22Rv1 (cell line): ENCODE results near the gene SLC6A20.

Experiments
- ZFX ChIP-seq: fragments of 450-650 bp; IDR thresholded peaks from 2 replicates; pipeline ENCODE4 v1.6.1; 2017; ENCODE audit warnings: antibody characterized with exemption, borderline replicate concordance
- TF ChIP-seq, protein P1 (sequence below): fragments of 450-650 bp; IDR thresholded peaks from 2 replicates; pipeline ENCODE4 v1.5.1; 2017; ENCODE audit warnings: mild to moderate bottlenecking

DNA sequence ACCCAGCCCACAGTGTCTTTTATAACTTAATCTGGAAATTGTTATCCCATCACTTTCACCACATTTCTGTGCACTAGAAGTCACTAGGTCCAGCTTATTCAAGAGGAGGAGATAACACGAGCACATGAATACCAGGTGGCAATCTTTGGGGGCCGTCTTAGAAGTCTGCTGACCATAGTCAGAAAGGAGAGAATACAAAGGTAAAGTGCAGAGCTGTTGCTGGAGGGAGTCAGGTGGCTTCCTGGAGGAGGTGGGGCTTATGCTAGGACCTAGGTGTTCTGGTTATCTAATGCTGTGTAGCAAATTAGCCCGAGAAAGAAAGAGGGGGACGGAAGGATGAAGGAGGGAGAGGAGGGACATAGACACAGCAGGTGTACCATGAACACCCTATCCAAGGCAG lies 46.5 kb downstream of the SLC6A20 start:
- TF ChIP-seq ZFX, result no peak
- TF ChIP-seq, protein P1, sequence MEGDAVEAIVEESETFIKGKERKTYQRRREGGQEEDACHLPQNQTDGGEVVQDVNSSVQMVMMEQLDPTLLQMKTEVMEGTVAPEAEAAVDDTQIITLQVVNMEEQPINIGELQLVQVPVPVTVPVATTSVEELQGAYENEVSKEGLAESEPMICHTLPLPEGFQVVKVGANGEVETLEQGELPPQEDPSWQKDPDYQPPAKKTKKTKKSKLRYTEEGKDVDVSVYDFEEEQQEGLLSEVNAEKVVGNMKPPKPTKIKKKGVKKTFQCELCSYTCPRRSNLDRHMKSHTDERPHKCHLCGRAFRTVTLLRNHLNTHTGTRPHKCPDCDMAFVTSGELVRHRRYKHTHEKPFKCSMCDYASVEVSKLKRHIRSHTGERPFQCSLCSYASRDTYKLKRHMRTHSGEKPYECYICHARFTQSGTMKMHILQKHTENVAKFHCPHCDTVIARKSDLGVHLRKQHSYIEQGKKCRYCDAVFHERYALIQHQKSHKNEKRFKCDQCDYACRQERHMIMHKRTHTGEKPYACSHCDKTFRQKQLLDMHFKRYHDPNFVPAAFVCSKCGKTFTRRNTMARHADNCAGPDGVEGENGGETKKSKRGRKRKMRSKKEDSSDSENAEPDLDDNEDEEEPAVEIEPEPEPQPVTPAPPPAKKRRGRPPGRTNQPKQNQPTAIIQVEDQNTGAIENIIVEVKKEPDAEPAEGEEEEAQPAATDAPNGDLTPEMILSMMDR, result no peak
